ENCODE data around the gene HNMT. TPM values are rescaled to one million over a fixed set of nuclear protein-coding genes. Genes with fewer than 3 reads are reported as not detected.

The HNMT gene
- total and polyA plus RNA-seq, 2 donors (not counting 1 experiment from before 2014, with no cell fraction given): 0.24 TPM; not detected in 1

DNA sequence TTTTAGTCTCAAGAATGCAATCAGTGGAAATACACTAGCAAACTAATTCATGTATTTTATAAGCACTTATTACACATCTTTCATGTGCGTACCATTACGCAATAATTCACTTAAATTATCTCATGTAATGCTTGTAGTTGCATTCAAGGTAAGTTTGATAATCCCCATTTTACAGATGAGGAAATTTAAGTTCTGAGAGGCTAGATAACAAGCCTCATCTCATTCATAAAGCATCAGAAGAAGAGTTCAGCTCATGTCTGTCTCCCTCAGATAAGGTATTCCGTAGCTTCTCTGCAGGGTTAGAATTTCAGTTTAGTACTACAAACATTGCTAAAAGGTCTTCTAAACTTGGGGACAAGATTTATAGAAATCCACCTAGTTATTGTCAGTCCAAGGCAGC, 47.8 kb downstream of the HNMT start:
- TF ChIP-seq CTCF (IDR thresholded peaks at IDR 0.05): no peak
- no peak for TF ChIP-seq EZH2 (IDR thresholded peaks at IDR 0.05; ENCODE audit: borderline replicate concordance, insufficient read depth, low read depth, low read length, poor library complexity, severe bottlenecking)
- intact Hi-C loops (cut with micrococcal nuclease): no loop called here
- Histone ChIP-seq H3K9ac (ENCODE audit: low read length) (no peak overlapping the region), H3K4me1 (ENCODE audit: control insufficient read depth in 2 of 2, insufficient read depth in 2 of 2, low read length in 2 of 2) (no peaks in the 10 kb centered on the region), H3K4me2 (replicated peaks; ENCODE audit: low read depth, low read length, poor library complexity, severe bottlenecking) (no peak overlapping the region), H3K79me2 (ENCODE audit: control insufficient read depth, insufficient read depth, low read length) (no peaks in the 10 kb centered on the region), H3K27ac (ENCODE audit: low read length in 2 of 2) (no peak overlapping the region), H3K36me3 (replicated peaks in 1 of 2; ENCODE audit: control extremely low read depth in 1 of 2, control insufficient read depth in 1 of 2, extremely low read depth in 1 of 2, insufficient read depth in 2 of 2, low read length in 1 of 2) (no peaks in the 10 kb centered on the region), H3K27me3 (replicated peaks in 1 of 4; ENCODE audit: control extremely low read depth in 1 of 4, control insufficient read depth in 3 of 4, insufficient read depth in 4 of 4, low read length in 3 of 4) (no peaks in the 10 kb centered on the region), H3K4me3 (ENCODE audit: control extremely low read depth in 1 of 5, extremely low read depth in 1 of 5, insufficient read depth in 1 of 5, low read depth in 2 of 5, low read length in 4 of 5) (no peak overlapping the region), H3K9me3 (ENCODE audit: control extremely low read depth in 1 of 3, control insufficient read depth in 2 of 3, insufficient read depth in 1 of 3, low read length in 2 of 3) (no peaks in the 10 kb centered on the region), H4K20me1 (ENCODE audit: control insufficient read depth, insufficient read depth, low read length, poor library complexity, severe bottlenecking) (no peaks in the 10 kb centered on the region), H2AFZ (ENCODE audit: insufficient read depth, low read depth, low read length, poor library complexity, severe bottlenecking) (no peak overlapping the region)
- Mint-ChIP-seq H3K4me1 (no peaks in the 10 kb centered on the region), H3K9me3 (ENCODE audit: insufficient read depth) (no peaks in the 10 kb centered on the region), H3K27me3 (no peaks in the 10 kb centered on the region), H3K27ac (no peak overlapping the region), H3K4me3 (no peak overlapping the region)
- DNase-seq (no peak), ATAC-seq (ENCODE audit: low read depth) (no peak)
- CTCF ChIA-PET: no interaction called here
- WGBS (ENCODE audit: insufficient coverage): 100% methylated on average over 1 of the region's 3 CpGs
- POLR2A ChIA-PET: no interaction called here

DNA sequence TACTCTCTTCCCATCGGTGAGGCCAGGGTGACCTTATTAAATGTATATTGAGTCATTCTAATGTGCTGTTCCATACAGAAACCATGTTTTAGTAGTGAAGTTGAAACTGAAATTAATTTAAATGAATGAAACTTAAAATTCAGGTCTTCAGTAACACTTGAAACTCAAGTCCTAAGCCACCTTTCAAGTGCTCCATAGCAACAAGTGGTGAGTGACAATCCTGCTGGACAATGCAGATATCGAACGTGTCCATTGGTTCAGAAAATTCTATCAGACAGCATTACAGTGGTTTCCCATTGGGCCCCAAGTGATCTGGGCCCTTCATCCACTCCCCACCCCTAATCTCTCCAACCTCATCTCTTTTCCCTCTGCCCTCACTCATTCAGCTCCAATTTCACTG, 48.7 kb downstream of the HNMT start:
- Histone ChIP-seq H4K20me1 (ENCODE audit: control insufficient read depth, insufficient read depth, low read length, poor library complexity, severe bottlenecking) (no peaks in the 10 kb centered on the region), H2AFZ (ENCODE audit: insufficient read depth, low read depth, low read length, poor library complexity, severe bottlenecking) (no peak overlapping the region), H3K9ac (ENCODE audit: low read length) (no peak overlapping the region), H3K9me3 (ENCODE audit: control extremely low read depth in 1 of 3, control insufficient read depth in 2 of 3, insufficient read depth in 1 of 3, low read length in 2 of 3) (no peaks in the 10 kb centered on the region), H3K36me3 (replicated peaks in 1 of 2; ENCODE audit: control extremely low read depth in 1 of 2, control insufficient read depth in 1 of 2, extremely low read depth in 1 of 2, insufficient read depth in 2 of 2, low read length in 1 of 2) (no peaks in the 10 kb centered on the region), H3K4me1 (ENCODE audit: control insufficient read depth in 2 of 2, insufficient read depth in 2 of 2, low read length in 2 of 2) (no peaks in the 10 kb centered on the region), H3K79me2 (ENCODE audit: control insufficient read depth, insufficient read depth, low read length) (no peaks in the 10 kb centered on the region), H3K27me3 (replicated peaks in 1 of 4; ENCODE audit: control extremely low read depth in 1 of 4, control insufficient read depth in 3 of 4, insufficient read depth in 4 of 4, low read length in 3 of 4) (no peaks in the 10 kb centered on the region), H3K27ac (ENCODE audit: low read length in 2 of 2) (no peak overlapping the region), H3K4me2 (replicated peaks; ENCODE audit: low read depth, low read length, poor library complexity, severe bottlenecking) (no peak overlapping the region), H3K4me3 (ENCODE audit: control extremely low read depth in 1 of 5, extremely low read depth in 1 of 5, insufficient read depth in 1 of 5, low read depth in 2 of 5, low read length in 4 of 5) (no peak overlapping the region)
- no peak overlapping the region for H3K27ac Mint-ChIP-seq
- TF ChIP-seq EZH2 (IDR thresholded peaks at IDR 0.05; ENCODE audit: borderline replicate concordance, insufficient read depth, low read depth, low read length, poor library complexity, severe bottlenecking): no peak
- no peak for TF ChIP-seq CTCF (IDR thresholded peaks at IDR 0.05)
- no peaks in the 10 kb centered on the region for H3K27me3 Mint-ChIP-seq
- DNase-seq (no peak), ATAC-seq (ENCODE audit: low read depth) (no peak)
- no peaks in the 10 kb centered on the region for H3K4me1 Mint-ChIP-seq
- CTCF ChIA-PET: no interaction called here
- no peaks in the 10 kb centered on the region for H3K9me3 Mint-ChIP-seq (ENCODE audit: insufficient read depth)
- no peak overlapping the region for H3K4me3 Mint-ChIP-seq
- POLR2A ChIA-PET: no interaction called here
- 96% methylated on average over 2 of the region's 3 CpGs for WGBS (ENCODE audit: insufficient coverage)
- intact Hi-C loops (cut with micrococcal nuclease): no loop called here

Data from B cell (primary cell).